ENCODE results near the gene ZNF865. TPM values are rescaled to one million over a fixed set of nuclear protein-coding genes. Genes with fewer than 3 reads are reported as not detected.

Gene ZNF865
- total RNA-seq, 1 donor from 2014 or later = 15.0 TPM

DNA sequence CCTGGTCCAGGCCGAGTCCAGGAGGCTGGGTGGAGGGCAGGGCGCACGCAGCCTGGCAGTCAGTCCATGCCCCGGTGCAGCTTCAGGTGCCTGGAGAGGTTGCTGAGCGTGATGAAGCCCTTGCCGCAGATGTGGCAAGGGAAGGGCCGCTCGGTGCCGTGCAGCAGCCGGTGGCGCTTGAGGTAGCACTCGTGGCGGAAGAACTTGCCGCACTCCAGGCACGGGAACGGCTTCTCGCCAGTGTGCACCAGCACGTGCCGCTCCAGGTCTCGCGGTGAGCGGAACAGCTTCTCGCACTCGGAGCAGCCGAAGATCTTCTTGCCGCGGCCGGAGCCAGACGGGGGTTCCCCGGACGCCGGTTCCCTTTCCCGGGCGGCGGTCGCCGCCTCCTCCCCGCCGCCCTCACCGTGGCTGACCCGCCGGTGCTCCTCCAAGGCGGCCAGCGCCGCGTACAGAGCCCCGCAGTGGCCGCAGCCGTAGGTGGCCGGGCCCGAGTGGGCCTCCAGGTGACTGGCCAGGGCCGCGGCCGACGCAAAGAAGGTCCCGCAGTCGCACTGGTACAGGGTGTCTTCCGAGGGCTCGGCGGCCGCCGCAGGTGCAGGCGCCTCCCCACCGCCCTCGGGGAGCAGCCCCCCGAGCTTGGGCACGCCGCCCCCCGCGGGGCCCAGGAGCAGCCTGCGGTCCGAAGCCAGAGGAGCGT, 12.9 kb upstream of the ZNF865 start:
- no peaks in the 10 kb centered on the region for H3K4me1 Mint-ChIP-seq (ENCODE audit: low read depth, unreplicated experiment)
- Histone ChIP-seq H4K20me1 (ENCODE audit: insufficient read depth, low read length) (no peaks in the 10 kb centered on the region), H2AFZ (ENCODE audit: low read depth, low read length) (no peak overlapping the region), H3K9ac (ENCODE audit: low read length) (no peak overlapping the region), H3K79me2 (ENCODE audit: insufficient read depth, low read length) (no peaks in the 10 kb centered on the region), H3K4me1 (ENCODE audit: insufficient read depth, low read length) (no peaks in the 10 kb centered on the region), H3K27ac (ENCODE audit: low read depth, low read length) (no peak overlapping the region), H3K36me3 (ENCODE audit: insufficient read depth, low read length) (peaks cover 19% of the 10 kb centered on the region), H3K4me3 (ENCODE audit: insufficient read depth, low read depth, low read length) (no peak overlapping the region), H3K9me3 (ENCODE audit: insufficient read depth, low read depth, low read length) (no peaks in the 10 kb centered on the region), H3K27me3 (ENCODE audit: insufficient read depth, low read length) (no peaks in the 10 kb centered on the region), H3K4me2 (ENCODE audit: low read length) (no peak overlapping the region)
- H3K27ac Mint-ChIP-seq (ENCODE audit: unreplicated experiment) = no peak overlapping the region
- no peak for DNase-seq (ENCODE audit: low read depth)
- TF ChIP-seq EZH2 (IDR thresholded peaks at IDR 0.05; ENCODE audit: insufficient read depth, low read length) = no peak
- TF ChIP-seq, protein P1, sequence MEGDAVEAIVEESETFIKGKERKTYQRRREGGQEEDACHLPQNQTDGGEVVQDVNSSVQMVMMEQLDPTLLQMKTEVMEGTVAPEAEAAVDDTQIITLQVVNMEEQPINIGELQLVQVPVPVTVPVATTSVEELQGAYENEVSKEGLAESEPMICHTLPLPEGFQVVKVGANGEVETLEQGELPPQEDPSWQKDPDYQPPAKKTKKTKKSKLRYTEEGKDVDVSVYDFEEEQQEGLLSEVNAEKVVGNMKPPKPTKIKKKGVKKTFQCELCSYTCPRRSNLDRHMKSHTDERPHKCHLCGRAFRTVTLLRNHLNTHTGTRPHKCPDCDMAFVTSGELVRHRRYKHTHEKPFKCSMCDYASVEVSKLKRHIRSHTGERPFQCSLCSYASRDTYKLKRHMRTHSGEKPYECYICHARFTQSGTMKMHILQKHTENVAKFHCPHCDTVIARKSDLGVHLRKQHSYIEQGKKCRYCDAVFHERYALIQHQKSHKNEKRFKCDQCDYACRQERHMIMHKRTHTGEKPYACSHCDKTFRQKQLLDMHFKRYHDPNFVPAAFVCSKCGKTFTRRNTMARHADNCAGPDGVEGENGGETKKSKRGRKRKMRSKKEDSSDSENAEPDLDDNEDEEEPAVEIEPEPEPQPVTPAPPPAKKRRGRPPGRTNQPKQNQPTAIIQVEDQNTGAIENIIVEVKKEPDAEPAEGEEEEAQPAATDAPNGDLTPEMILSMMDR (IDR thresholded peaks at IDR 0.05; ENCODE audit: insufficient read depth, low read depth, low read length) = no peak
- peaks cover 21% of the 10 kb centered on the region for H3K36me3 Mint-ChIP-seq (ENCODE audit: low read depth, unreplicated experiment)
- no peak for FAIRE-seq
- H3K9me3 Mint-ChIP-seq (ENCODE audit: unreplicated experiment) = peaks cover 3% of the 10 kb centered on the region
- H3K4me3 Mint-ChIP-seq (ENCODE audit: unreplicated experiment) = no peak overlapping the region
- no peaks in the 10 kb centered on the region for H3K27me3 Mint-ChIP-seq (ENCODE audit: low read depth, unreplicated experiment)

DNA sequence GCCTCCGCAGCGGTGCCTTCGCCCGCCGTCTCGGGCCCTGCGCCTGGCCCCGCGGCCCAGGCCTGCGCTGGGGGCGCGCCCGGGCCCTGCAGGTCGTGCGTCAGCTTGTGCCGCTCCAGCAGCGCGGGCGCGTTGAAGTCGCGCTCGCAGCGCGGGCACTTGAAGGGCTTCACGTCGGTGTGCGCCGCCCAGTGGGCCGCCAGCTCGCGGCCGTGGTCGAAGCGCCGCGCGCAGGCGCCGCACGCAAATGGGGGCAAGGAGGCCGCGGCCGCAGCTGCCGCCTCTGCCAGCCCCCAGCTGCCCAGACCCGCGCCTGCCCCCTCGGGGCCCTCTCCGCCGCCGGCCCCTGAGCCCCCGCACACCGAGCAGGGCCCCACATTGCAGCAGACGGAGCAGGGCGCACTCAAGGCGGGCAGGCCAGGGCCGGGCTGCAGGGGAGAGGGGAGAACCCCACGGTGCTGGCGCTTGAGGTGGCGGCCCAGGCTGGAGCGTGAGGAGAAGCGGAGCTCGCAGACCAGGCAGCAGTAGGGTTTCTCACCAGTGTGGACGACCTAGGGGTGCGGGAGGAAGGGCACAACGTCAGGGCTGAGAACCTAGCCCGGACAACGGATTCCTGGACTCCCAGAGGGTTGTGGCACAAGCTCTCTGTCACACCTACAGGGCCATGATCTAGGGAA, 12.2 kb upstream of the ZNF865 start:
- TF ChIP-seq EZH2 (IDR thresholded peaks at IDR 0.05; ENCODE audit: insufficient read depth, low read length) = no peak
- TF ChIP-seq, protein P1 (IDR thresholded peaks at IDR 0.05; ENCODE audit: insufficient read depth, low read depth, low read length) = no peak

More for the DNA sequence above, 12.2 kb upstream of the ZNF865 start:
- Mint-ChIP-seq H3K4me1 (ENCODE audit: low read depth, unreplicated experiment) (no peaks in the 10 kb centered on the region), H3K27me3 (ENCODE audit: low read depth, unreplicated experiment) (no peaks in the 10 kb centered on the region), H3K9me3 (ENCODE audit: unreplicated experiment) (peaks cover 3% of the 10 kb centered on the region), H3K36me3 (ENCODE audit: low read depth, unreplicated experiment) (peaks cover 23% of the 10 kb centered on the region), H3K27ac (ENCODE audit: unreplicated experiment) (no peak overlapping the region), H3K4me3 (ENCODE audit: unreplicated experiment) (no peak overlapping the region)
- H3K9ac ChIP-seq (ENCODE audit: low read length) = no peak overlapping the region
- H3K27ac ChIP-seq (ENCODE audit: low read depth, low read length) = no peak overlapping the region
- H3K9me3 ChIP-seq (ENCODE audit: insufficient read depth, low read depth, low read length) = no peaks in the 10 kb centered on the region
- no peak overlapping the region for H3K4me3 ChIP-seq (ENCODE audit: insufficient read depth, low read depth, low read length)
- H3K36me3 ChIP-seq (ENCODE audit: insufficient read depth, low read length) = peaks cover 19% of the 10 kb centered on the region
- H2AFZ ChIP-seq (ENCODE audit: low read depth, low read length) = no peak overlapping the region
- H3K27me3 ChIP-seq (ENCODE audit: insufficient read depth, low read length) = no peaks in the 10 kb centered on the region
- FAIRE-seq (no peak), DNase-seq (ENCODE audit: low read depth) (no peak)
- H3K4me2 ChIP-seq (ENCODE audit: low read length) = no peak overlapping the region
- no peaks in the 10 kb centered on the region for H3K4me1 ChIP-seq (ENCODE audit: insufficient read depth, low read length)
- no peaks in the 10 kb centered on the region for H4K20me1 ChIP-seq (ENCODE audit: insufficient read depth, low read length)
- H3K79me2 ChIP-seq (ENCODE audit: insufficient read depth, low read length) = peaks cover 4% of the 10 kb centered on the region
